ENCODE data around the gene BSG. TPM values are rescaled to one million over a fixed set of nuclear protein-coding genes. Genes with fewer than 3 reads are reported as not detected.

The BSG gene
- polyA plus RNA-seq, 1 experiment = 404 TPM

GRCh38 chr19:540867-541637, 31.3 kb upstream of the BSG start:
- CTCF ChIA-PET = no interaction called here
- no peak overlapping the region for H3K27ac ChIP-seq (ENCODE audit: low read depth, low read length)
- no peak for DNase-seq (ENCODE audit: low read depth, low spot score)
- TF ChIP-seq CTCF (IDR thresholded peaks at IDR 0.05; ENCODE audit: low read depth, low read length) = no peak
- H3K9me3 ChIP-seq (ENCODE audit: control insufficient read depth, insufficient read depth, low read length) = peaks cover 7% of the 10 kb centered on the region; the same call in 1 of the 2 replicates
- no peaks in the 10 kb centered on the region for H3K27me3 ChIP-seq (ENCODE audit: control insufficient read depth, insufficient read depth, low read length)
- H3K4me3 ChIP-seq (ENCODE audit: low read depth, low read length) = no peak overlapping the region
- POLR2A ChIA-PET = no interaction called here

GRCh38 chr19:541699-542098, 30.7 kb upstream of the BSG start:
- H3K9me3 ChIP-seq (ENCODE audit: control insufficient read depth, insufficient read depth, low read length) = peaks cover 7% of the 10 kb centered on the region; the same call in 1 of the 2 replicates
- no peak for DNase-seq (ENCODE audit: low read depth, low spot score)
- H3K27me3 ChIP-seq (ENCODE audit: control insufficient read depth, insufficient read depth, low read length) = no peaks in the 10 kb centered on the region
- POLR2A ChIA-PET = no interaction called here
- no peak overlapping the region for H3K27ac ChIP-seq (ENCODE audit: low read depth, low read length)
- no peak overlapping the region for H3K4me3 ChIP-seq (ENCODE audit: low read depth, low read length)
- CTCF ChIA-PET = no interaction called here
- TF ChIP-seq CTCF (IDR thresholded peaks at IDR 0.05; ENCODE audit: low read depth, low read length) = no peak

- ChIA-PET CTCF (no interaction called here), POLR2A (no interaction called here)
- no peak for DNase-seq (ENCODE audit: low read depth, low spot score)
- no peak overlapping the region for H3K27ac ChIP-seq (ENCODE audit: low read depth, low read length)
- peaks cover 7% of the 10 kb centered on the region; the same call in 1 of the 2 replicates for H3K9me3 ChIP-seq (ENCODE audit: control insufficient read depth, insufficient read depth, low read length)
- H3K4me3 ChIP-seq (ENCODE audit: low read depth, low read length) = no peak overlapping the region
- H3K27me3 ChIP-seq (ENCODE audit: control insufficient read depth, insufficient read depth, low read length) = no peaks in the 10 kb centered on the region
- no peak for TF ChIP-seq CTCF (IDR thresholded peaks at IDR 0.05; ENCODE audit: low read depth, low read length)
Measured at GRCh38 chr19:542173-542866, 30.1 kb upstream of the BSG start.

GRCh38 chr19:543910-544608, 28.3 kb upstream of the BSG start, which contains the start of gene GZMM:
Gene GZMM, plus strand, starts transcription at chr19:544053. Its CDS starts 19 bp downstream, at chr19:544072.
- no peak within 1 kb of the TSS for H3K4me3 ChIP-seq (ENCODE audit: low read depth, low read length)
- CTCF ChIA-PET = no interaction called here
- no peak for DNase-seq (ENCODE audit: low read depth, low spot score)
- no peak within 1 kb of the TSS for H3K27ac ChIP-seq (ENCODE audit: low read depth, low read length)
- no peak for TF ChIP-seq CTCF (IDR thresholded peaks at IDR 0.05; ENCODE audit: low read depth, low read length)
- H3K27me3 ChIP-seq (ENCODE audit: control insufficient read depth, insufficient read depth, low read length) = no peaks in the 10 kb centered on the region
- peaks cover 7% of the 10 kb centered on the region; the same call in 1 of the 2 replicates for H3K9me3 ChIP-seq (ENCODE audit: control insufficient read depth, insufficient read depth, low read length)
- POLR2A ChIA-PET = no interaction called here
